ENCODE measurements around the gene SLC6A9. TPM values are rescaled to one million over a fixed set of nuclear protein-coding genes. Genes with fewer than 3 reads are reported as not detected.

SLC6A9 gene
- total and polyA plus RNA-seq, 4 experiments from 2014 or later = 0.75 to 0.84 TPM; not detected in 2

DNA sequence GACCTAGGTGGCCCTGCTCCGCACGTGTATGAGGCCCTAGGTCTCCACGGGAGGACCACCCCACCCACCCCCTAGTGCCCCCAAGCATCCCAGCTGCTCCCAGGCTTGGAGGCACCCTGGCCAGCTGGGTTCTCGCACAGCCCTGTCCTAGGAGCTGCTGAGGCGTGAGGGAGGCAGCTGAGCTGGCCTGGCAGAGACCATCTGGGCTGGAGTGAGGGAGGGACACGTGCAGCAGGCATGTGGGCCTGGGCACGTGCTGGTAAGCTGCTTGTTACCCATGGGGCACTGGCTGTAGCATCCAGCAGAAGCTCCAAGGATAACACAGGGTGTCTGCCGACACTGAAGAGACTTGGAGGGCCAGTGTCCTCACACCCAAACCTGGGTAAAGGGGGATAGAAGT is 10.1 kb downstream of the SLC6A9 start:
- ChIA-PET CTCF (ENCODE audit: partially characterized antibody) (interaction anchor here (0.7 to 3.1 kb wide), 4 partner anchors 16 to 86 kb away, joined by 3 to 18 read pairs (median 8); no protein-coding TSS in a partner anchor), POLR2A (ENCODE audit: partially characterized antibody) (no interaction called here)
- H3K27ac Mint-ChIP-seq = no peak overlapping the region
- DNase-seq = no peak
- H3K27me3 Mint-ChIP-seq = peaks cover 0 to 2% of the 10 kb centered on the region in 2 donors
- Histone ChIP-seq H3K27ac (ENCODE audit: low read depth, low read length) (no peak overlapping the region), H3K4me1 (ENCODE audit: insufficient read depth, low read length) (no peaks in the 10 kb centered on the region), H3K36me3 (ENCODE audit: insufficient read depth, low read length) (no peaks in the 10 kb centered on the region), H3K9me3 (ENCODE audit: control insufficient read depth in 1 of 2, low read length in 2 of 2) (no peaks in the 10 kb centered on the region), H3K4me3 (ENCODE audit: low read length in 2 of 2) (no peak overlapping the region), H3K27me3 (ENCODE audit: insufficient read depth, low read length) (no peaks in the 10 kb centered on the region)
- H3K4me1 Mint-ChIP-seq = no peaks in the 10 kb centered on the region
- intact Hi-C loops (cut with micrococcal nuclease) = no loop called here
- H3K9me3 Mint-ChIP-seq = no peaks in the 10 kb centered on the region
- H3K4me3 Mint-ChIP-seq = no peak overlapping the region
- H3K36me3 Mint-ChIP-seq = no peaks in the 10 kb centered on the region

DNA sequence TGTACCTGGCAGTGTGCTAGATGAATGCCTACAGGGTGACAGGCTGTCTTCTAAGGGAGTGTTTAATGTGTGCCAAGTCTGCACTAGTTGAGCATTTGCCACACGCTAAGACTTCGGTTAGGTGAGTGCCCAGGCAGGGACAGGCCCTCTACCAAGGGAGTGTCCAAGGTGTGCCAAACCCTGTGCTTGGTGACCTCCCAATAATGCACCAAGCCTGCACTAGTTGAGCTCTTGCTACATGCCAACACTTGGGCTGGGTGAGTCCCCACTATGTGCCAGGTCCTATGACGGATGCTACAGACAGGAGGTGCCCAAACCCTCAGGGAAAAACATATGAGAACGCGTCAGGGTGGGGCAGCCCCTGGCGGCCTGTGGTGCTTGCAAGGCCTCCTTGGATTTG is 10.8 kb downstream of the SLC6A9 start:
- Histone ChIP-seq H3K4me3 (ENCODE audit: low read length in 2 of 2) (no peak overlapping the region), H3K27me3 (ENCODE audit: insufficient read depth, low read length) (no peaks in the 10 kb centered on the region), H3K4me1 (ENCODE audit: insufficient read depth, low read length) (no peaks in the 10 kb centered on the region), H3K27ac (ENCODE audit: low read depth, low read length) (no peak overlapping the region), H3K9me3 (ENCODE audit: control insufficient read depth in 1 of 2, low read length in 2 of 2) (no peaks in the 10 kb centered on the region), H3K36me3 (ENCODE audit: insufficient read depth, low read length) (no peaks in the 10 kb centered on the region)
- DNase-seq = no peak
- intact Hi-C loops (cut with micrococcal nuclease) = no loop called here
- H3K4me3 Mint-ChIP-seq = no peak overlapping the region
- H3K4me1 Mint-ChIP-seq = no peaks in the 10 kb centered on the region
- no peaks in the 10 kb centered on the region for H3K9me3 Mint-ChIP-seq
- POLR2A ChIA-PET (ENCODE audit: partially characterized antibody) = no interaction called here
- peaks cover 0 to 2% of the 10 kb centered on the region in 2 donors for H3K27me3 Mint-ChIP-seq
- CTCF ChIA-PET (ENCODE audit: partially characterized antibody) = interaction anchor here (0.7 to 2.8 kb wide), 4 partner anchors 16 to 86 kb away, joined by 3 to 14 read pairs (median 3); no protein-coding TSS in a partner anchor
- H3K27ac Mint-ChIP-seq = no peak overlapping the region
- H3K36me3 Mint-ChIP-seq = no peaks in the 10 kb centered on the region

DNA sequence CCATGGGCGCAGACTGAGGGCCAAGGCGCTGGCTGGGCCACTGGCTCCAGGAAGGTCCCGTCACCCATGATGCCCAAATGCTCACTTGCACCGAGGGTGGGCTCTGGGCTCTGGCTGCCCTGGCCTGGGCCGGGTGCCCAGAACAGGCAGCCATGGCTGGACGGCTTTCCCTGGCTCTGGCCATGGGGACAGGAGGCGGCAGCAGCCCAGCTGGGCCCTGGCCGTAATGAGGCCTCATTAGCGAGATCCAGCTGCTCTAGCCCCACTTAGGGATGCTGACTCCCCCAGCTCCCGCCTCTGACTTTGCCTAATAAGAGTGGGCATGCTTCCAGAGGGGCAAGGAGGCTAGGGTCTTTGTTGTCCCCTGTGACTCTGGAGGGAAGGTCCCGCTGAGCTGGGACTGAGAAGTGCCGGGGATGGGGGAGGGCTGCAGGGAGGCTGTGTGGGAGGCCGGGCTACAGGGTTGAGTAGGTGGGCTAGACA is 11.8 kb downstream of the SLC6A9 start:
- Histone ChIP-seq H3K27ac (ENCODE audit: low read depth, low read length) (no peak overlapping the region), H3K9me3 (ENCODE audit: control insufficient read depth in 1 of 2, low read length in 2 of 2) (no peaks in the 10 kb centered on the region), H3K4me3 (ENCODE audit: low read length in 2 of 2) (no peak overlapping the region), H3K36me3 (ENCODE audit: insufficient read depth, low read length) (no peaks in the 10 kb centered on the region), H3K27me3 (ENCODE audit: insufficient read depth, low read length) (no peaks in the 10 kb centered on the region), H3K4me1 (ENCODE audit: insufficient read depth, low read length) (no peaks in the 10 kb centered on the region)
- ChIA-PET CTCF (ENCODE audit: partially characterized antibody) (interaction anchor here (1.2 to 3.3 kb wide), 2 partner anchors 13 to 17 kb away, joined by 3 to 15 read pairs; no protein-coding TSS in a partner anchor), POLR2A (ENCODE audit: partially characterized antibody) (interaction anchor here (1.6 kb wide), 1 partner anchor 14 kb away, joined by 4 read pairs; no protein-coding TSS in a partner anchor)
- intact Hi-C loops (cut with micrococcal nuclease) = no loop called here
- Mint-ChIP-seq H3K4me1 (no peaks in the 10 kb centered on the region), H3K36me3 (no peaks in the 10 kb centered on the region), H3K27me3 (peaks cover 0 to 2% of the 10 kb centered on the region in 2 donors), H3K27ac (no peak overlapping the region), H3K9me3 (no peaks in the 10 kb centered on the region), H3K4me3 (no peak overlapping the region)
- DNase-seq = no peak

DNA sequence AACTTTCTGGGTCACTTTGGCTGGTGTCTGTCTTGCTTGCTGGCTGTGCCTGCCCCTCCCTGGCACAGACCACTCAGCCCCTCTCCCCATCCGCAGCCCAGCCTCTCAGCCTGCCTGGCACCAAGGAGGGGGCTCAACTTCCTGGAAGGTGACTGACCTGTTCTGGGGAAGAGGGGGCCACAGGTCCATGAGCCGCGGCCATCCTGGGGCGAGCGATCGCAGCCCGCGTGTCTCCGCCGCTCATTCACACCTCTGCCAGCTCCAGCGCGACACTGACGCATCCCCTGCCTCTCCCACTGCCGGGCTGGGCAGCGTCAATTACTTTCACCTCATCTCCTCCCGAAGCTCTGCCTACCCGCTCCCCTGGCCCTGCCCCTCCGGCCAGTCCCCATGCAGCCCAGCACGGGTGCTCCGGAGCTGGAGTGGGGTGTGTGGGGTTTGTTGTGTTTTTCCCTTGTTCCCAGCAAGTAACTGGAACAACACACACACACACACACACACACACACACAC is 14.3 kb downstream of the SLC6A9 start:
- no peaks in the 10 kb centered on the region for H3K9me3 Mint-ChIP-seq
- no peaks in the 10 kb centered on the region for H3K9me3 ChIP-seq (ENCODE audit: control insufficient read depth in 1 of 2, low read length in 2 of 2)
- no peak for DNase-seq
- CTCF ChIA-PET (ENCODE audit: partially characterized antibody) = interaction anchor here (3.3 kb wide), 1 partner anchor 11 kb away, joined by 15 read pairs; no protein-coding TSS in a partner anchor
- H3K27me3 ChIP-seq (ENCODE audit: insufficient read depth, low read length) = no peaks in the 10 kb centered on the region
- no peak overlapping the region for H3K4me3 ChIP-seq (ENCODE audit: low read length in 2 of 2)
- no peaks in the 10 kb centered on the region for H3K36me3 Mint-ChIP-seq
- no peak overlapping the region for H3K4me3 Mint-ChIP-seq
- H3K36me3 ChIP-seq (ENCODE audit: insufficient read depth, low read length) = no peaks in the 10 kb centered on the region
- no peak overlapping the region for H3K27ac ChIP-seq (ENCODE audit: low read depth, low read length)
- H3K4me1 ChIP-seq (ENCODE audit: insufficient read depth, low read length) = no peaks in the 10 kb centered on the region
- peaks cover 0 to 4% (median 1%) of the 10 kb centered on the region in 4 donors for H3K4me1 Mint-ChIP-seq
- intact Hi-C loops (cut with micrococcal nuclease) = no loop called here
- POLR2A ChIA-PET (ENCODE audit: partially characterized antibody) = no interaction called here
- H3K27ac Mint-ChIP-seq = no peak overlapping the region
- H3K27me3 Mint-ChIP-seq = peaks cover 0 to 2% of the 10 kb centered on the region in 2 donors

DNA sequence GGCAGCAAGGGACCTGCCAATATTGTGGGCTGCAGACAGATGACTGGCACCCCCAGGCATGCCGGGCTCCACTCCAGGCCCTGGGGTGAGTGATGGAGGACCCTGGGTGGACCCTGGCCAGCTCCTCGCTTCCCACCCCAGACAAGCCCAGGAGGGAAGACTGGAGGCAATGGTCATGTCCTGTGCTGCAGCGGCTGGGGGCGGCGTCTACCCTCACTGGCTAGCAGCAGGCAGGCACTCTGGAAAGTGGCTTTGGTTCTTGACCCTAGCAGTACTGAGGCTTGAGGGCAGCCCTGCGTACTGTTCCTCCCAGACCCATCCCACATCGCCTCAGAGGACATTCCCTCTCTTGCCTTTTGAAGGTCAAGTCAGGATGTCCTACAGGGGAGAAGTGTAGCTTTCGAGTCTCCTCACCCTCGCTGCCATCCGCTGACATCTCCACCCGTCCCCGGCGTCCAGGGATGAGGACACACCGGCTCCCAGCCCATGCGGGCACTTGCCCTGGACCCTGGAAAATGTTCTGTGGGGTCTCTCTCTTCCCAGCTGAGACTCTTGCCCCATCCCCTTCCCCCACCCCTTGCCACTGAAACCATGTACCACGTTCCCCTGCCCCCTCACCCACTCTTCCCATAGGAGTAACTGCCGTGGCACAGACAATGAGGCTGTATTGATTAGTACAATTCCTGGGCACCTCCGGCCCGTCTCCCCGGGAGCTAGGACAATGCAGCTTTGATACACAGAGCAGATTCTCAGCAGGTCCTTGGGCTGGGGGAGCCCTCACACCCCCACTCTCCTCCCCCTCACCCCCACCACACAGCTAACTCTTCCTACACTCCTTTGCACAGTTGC is 15.0 kb downstream of the SLC6A9 start:
- peaks cover 0 to 4% (median 1%) of the 10 kb centered on the region in 4 donors for H3K4me1 Mint-ChIP-seq
- ChIA-PET CTCF (ENCODE audit: partially characterized antibody) (interaction anchor here (3.3 kb wide), 1 partner anchor 10 kb away, joined by 15 read pairs; no protein-coding TSS in a partner anchor), POLR2A (ENCODE audit: partially characterized antibody) (no interaction called here)
- Histone ChIP-seq H3K27me3 (ENCODE audit: insufficient read depth, low read length) (no peaks in the 10 kb centered on the region), H3K4me1 (ENCODE audit: insufficient read depth, low read length) (no peaks in the 10 kb centered on the region), H3K4me3 (ENCODE audit: low read length in 2 of 2) (no peak overlapping the region), H3K27ac (ENCODE audit: low read depth, low read length) (no peak overlapping the region), H3K9me3 (ENCODE audit: control insufficient read depth in 1 of 2, low read length in 2 of 2) (no peaks in the 10 kb centered on the region), H3K36me3 (ENCODE audit: insufficient read depth, low read length) (no peaks in the 10 kb centered on the region)
- H3K9me3 Mint-ChIP-seq = no peaks in the 10 kb centered on the region
- intact Hi-C loops (cut with micrococcal nuclease) = no loop called here
- no peak overlapping the region for H3K4me3 Mint-ChIP-seq
- H3K27me3 Mint-ChIP-seq = no peaks in the 10 kb centered on the region
- DNase-seq = no peak
- no peaks in the 10 kb centered on the region for H3K36me3 Mint-ChIP-seq
- H3K27ac Mint-ChIP-seq = no peak overlapping the region

DNA sequence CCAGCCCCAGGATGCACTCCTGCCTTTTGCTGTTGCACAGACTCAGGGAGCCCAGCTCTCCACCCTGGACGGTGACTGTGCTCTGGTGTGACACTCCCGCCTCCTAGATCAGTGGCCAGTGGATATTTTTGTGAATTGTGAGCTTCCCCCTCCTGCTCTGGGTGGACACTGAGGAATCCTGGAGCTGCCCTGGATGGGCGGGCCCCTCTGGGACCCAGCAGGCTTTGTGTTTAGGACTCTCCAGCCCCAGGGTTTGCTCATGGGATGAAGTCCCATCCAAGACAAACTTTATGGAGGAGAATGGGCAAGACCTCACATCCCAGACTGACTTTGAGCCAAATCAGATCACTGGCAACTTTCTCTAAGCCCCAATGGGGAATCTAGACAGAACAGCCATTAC is 16.1 kb downstream of the SLC6A9 start:
- POLR2A ChIA-PET (ENCODE audit: partially characterized antibody) = no interaction called here
- CTCF ChIA-PET (ENCODE audit: partially characterized antibody) = interaction anchor here (1.0 to 2.0 kb wide), 3 partner anchors 10 to 33 kb away, joined by 4 to 18 read pairs (median 6); no protein-coding TSS in a partner anchor
- Histone ChIP-seq H3K9me3 (ENCODE audit: control insufficient read depth in 1 of 2, low read length in 2 of 2) (no peaks in the 10 kb centered on the region), H3K27me3 (ENCODE audit: insufficient read depth, low read length) (no peaks in the 10 kb centered on the region), H3K27ac (ENCODE audit: low read depth, low read length) (no peak overlapping the region), H3K4me1 (ENCODE audit: insufficient read depth, low read length) (no peaks in the 10 kb centered on the region), H3K4me3 (ENCODE audit: low read length in 2 of 2) (no peak overlapping the region), H3K36me3 (ENCODE audit: insufficient read depth, low read length) (no peaks in the 10 kb centered on the region)
- no peak for DNase-seq
- intact Hi-C loops (cut with micrococcal nuclease) = no loop called here
- Mint-ChIP-seq H3K27ac (no peak overlapping the region), H3K36me3 (no peaks in the 10 kb centered on the region), H3K4me1 (peaks cover 0 to 4% (median 1%) of the 10 kb centered on the region in 4 donors), H3K27me3 (no peaks in the 10 kb centered on the region), H3K9me3 (no peaks in the 10 kb centered on the region), H3K4me3 (no peak overlapping the region)

DNA sequence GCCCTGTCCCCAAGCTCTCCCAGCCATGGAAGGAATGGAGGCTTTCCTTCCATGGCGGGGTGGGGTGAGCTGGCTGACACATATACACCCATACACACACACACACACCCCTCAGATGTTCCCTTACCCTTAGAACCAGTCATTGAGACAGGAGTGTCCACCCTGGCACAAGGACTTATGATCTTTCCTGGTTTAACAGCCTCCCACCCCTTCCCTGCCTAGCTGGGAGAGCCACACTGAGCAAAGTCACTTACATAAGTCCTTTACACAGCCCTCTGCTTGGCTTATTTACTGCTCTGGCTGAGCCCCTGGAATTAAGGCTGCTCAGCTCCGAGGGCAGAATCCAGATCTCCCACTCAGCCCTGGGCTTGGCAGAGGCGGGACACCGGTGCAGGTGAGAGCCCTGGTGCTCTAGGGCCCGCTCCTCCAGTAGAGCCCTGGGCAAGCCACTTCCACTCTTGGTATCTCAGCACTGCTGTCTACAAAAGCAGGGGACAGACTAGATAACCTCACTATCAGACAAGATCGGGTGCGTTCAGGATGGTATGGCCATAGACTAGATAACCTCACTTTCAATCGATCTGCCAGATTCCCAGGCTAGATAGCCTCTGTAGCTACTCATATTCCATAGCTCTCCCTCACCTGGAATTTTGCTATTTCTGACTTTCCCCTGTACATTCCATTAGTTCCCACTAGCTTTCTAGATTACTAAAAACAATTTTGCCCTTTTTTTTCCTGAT is 16.7 kb downstream of the SLC6A9 start:
- intact Hi-C loops (cut with micrococcal nuclease) = no loop called here
- H3K27me3 ChIP-seq (ENCODE audit: insufficient read depth, low read length) = no peaks in the 10 kb centered on the region
- H3K4me3 ChIP-seq (ENCODE audit: low read length in 2 of 2) = no peak overlapping the region
- Mint-ChIP-seq H3K4me3 (no peak overlapping the region), H3K27ac (no peak overlapping the region), H3K9me3 (no peaks in the 10 kb centered on the region), H3K4me1 (peaks cover 0 to 4% (median 1%) of the 10 kb centered on the region in 4 donors), H3K36me3 (no peaks in the 10 kb centered on the region), H3K27me3 (no peaks in the 10 kb centered on the region)
- no peaks in the 10 kb centered on the region for H3K9me3 ChIP-seq (ENCODE audit: control insufficient read depth in 1 of 2, low read length in 2 of 2)
- H3K36me3 ChIP-seq (ENCODE audit: insufficient read depth, low read length) = no peaks in the 10 kb centered on the region
- H3K27ac ChIP-seq (ENCODE audit: low read depth, low read length) = no peak overlapping the region
- H3K4me1 ChIP-seq (ENCODE audit: insufficient read depth, low read length) = no peaks in the 10 kb centered on the region
- POLR2A ChIA-PET (ENCODE audit: partially characterized antibody) = no interaction called here
- DNase-seq = no peak
- CTCF ChIA-PET (ENCODE audit: partially characterized antibody) = interaction anchor here (1.0 to 2.0 kb wide), 4 partner anchors 9 to 33 kb away, joined by 4 to 18 read pairs (median 6); no protein-coding TSS in a partner anchor
